ENCODE results near the gene ANXA6. TPM values are rescaled to one million over a fixed set of nuclear protein-coding genes. Genes with fewer than 3 reads are reported as not detected.

The ANXA6 gene
- total and polyA plus RNA-seq, 2 donors (not counting 1 experiment from before 2014, with no cell fraction given): 136 to 300 TPM

DNA sequence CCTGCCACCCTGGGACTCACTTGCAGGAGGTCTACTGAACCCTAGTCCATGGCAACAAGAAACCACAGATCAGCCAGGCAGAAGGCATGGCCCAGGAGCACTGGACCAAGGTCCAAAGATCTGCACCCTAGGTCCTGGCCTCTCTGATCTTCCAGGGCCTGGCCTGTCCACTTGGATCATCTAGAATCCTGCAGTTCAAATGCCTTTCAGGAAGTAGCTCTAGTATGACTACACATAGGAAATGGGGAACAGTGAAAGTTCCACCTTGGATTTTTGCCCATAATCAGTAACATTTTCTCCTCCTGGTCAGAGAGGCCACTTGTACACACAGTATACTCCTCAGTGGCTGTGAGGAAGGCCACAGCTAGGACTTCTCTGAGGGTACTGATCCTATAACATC, 11.5 kb downstream of the ANXA6 start:
- Histone ChIP-seq H3K27me3 (replicated peaks in 1 of 4; ENCODE audit: control extremely low read depth in 1 of 4, control insufficient read depth in 3 of 4, insufficient read depth in 4 of 4, low read length in 3 of 4) (no peaks in the 10 kb centered on the region), H3K4me1 (ENCODE audit: control insufficient read depth in 2 of 2, insufficient read depth in 2 of 2, low read length in 2 of 2) (peaks cover 100% of the 10 kb centered on the region in 2 donors), H3K27ac (ENCODE audit: low read length in 2 of 2) (peak overlapping the region; percentile 36 to 91), H3K4me3 (ENCODE audit: control extremely low read depth in 1 of 5, extremely low read depth in 1 of 5, insufficient read depth in 1 of 5, low read depth in 2 of 5, low read length in 4 of 5) (no peak overlapping the region), H3K79me2 (ENCODE audit: control insufficient read depth, insufficient read depth, low read length) (peaks cover 100% of the 10 kb centered on the region), H4K20me1 (ENCODE audit: control insufficient read depth, insufficient read depth, low read length, poor library complexity, severe bottlenecking) (peaks cover 40% of the 10 kb centered on the region), H2AFZ (ENCODE audit: insufficient read depth, low read depth, low read length, poor library complexity, severe bottlenecking) (no peak overlapping the region), H3K9me3 (ENCODE audit: control extremely low read depth in 1 of 3, control insufficient read depth in 2 of 3, insufficient read depth in 1 of 3, low read length in 2 of 3) (no peaks in the 10 kb centered on the region), H3K9ac (ENCODE audit: low read length) (no peak overlapping the region), H3K4me2 (replicated peaks; ENCODE audit: low read depth, low read length, poor library complexity, severe bottlenecking) (peak overlapping the region; percentile 86), H3K36me3 (replicated peaks in 1 of 2; ENCODE audit: control extremely low read depth in 1 of 2, control insufficient read depth in 1 of 2, extremely low read depth in 1 of 2, insufficient read depth in 2 of 2, low read length in 1 of 2) (peaks cover 3 to 81% of the 10 kb centered on the region in 2 experiments)
- DNase-seq: no peak
- Mint-ChIP-seq H3K27ac (peak overlapping the region; percentile 91), H3K9me3 (ENCODE audit: insufficient read depth) (no peaks in the 10 kb centered on the region), H3K27me3 (no peaks in the 10 kb centered on the region), H3K4me1 (peaks cover 97% of the 10 kb centered on the region), H3K4me3 (peak overlapping the region; percentile 57)
- POLR2A ChIA-PET: interaction anchor here (0.6 to 1.1 kb wide), 2 partner anchors 10 to 22 kb away, joined by 3 read pairs; no protein-coding TSS in a partner anchor
- intact Hi-C loops (cut with micrococcal nuclease): no loop called here
- TF ChIP-seq, protein P1, sequence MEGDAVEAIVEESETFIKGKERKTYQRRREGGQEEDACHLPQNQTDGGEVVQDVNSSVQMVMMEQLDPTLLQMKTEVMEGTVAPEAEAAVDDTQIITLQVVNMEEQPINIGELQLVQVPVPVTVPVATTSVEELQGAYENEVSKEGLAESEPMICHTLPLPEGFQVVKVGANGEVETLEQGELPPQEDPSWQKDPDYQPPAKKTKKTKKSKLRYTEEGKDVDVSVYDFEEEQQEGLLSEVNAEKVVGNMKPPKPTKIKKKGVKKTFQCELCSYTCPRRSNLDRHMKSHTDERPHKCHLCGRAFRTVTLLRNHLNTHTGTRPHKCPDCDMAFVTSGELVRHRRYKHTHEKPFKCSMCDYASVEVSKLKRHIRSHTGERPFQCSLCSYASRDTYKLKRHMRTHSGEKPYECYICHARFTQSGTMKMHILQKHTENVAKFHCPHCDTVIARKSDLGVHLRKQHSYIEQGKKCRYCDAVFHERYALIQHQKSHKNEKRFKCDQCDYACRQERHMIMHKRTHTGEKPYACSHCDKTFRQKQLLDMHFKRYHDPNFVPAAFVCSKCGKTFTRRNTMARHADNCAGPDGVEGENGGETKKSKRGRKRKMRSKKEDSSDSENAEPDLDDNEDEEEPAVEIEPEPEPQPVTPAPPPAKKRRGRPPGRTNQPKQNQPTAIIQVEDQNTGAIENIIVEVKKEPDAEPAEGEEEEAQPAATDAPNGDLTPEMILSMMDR (IDR thresholded peaks at IDR 0.05): no peak
- CTCF ChIA-PET: interaction anchor here (1.9 to 48.0 kb wide), 4 partner anchors 5 to 95 kb away, joined by 5 to 1701 read pairs (median 870); partner anchors contain the start of gene ANXA6
- no peak for ATAC-seq (ENCODE audit: low read depth)

DNA sequence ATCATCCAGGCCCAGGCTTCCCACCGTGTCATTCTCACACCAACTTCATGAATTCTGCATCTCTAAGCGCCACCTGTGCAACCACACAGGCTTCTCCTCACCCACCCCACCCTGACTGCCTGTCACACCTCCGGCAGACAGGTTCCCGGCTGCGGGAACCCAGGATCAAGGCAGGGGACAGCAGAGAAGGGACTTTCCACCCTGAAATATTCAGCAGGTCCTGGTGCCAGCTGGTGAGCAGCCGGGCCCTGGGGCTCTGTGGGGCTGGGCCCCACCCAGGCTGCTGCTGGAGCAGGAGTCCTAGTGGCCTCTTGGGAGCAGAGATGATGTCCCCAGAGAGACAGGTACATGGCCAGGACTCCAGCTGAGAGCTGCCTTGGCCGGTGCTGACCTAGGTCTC, 12.7 kb downstream of the ANXA6 start:
- Histone ChIP-seq H3K4me1 (ENCODE audit: control insufficient read depth in 2 of 2, insufficient read depth in 2 of 2, low read length in 2 of 2) (peaks cover 97 to 100% of the 10 kb centered on the region in 2 donors), H3K4me2 (replicated peaks; ENCODE audit: low read depth, low read length, poor library complexity, severe bottlenecking) (peak overlapping the region; percentile 86), H3K79me2 (ENCODE audit: control insufficient read depth, insufficient read depth, low read length) (peaks cover 98% of the 10 kb centered on the region), H3K9me3 (ENCODE audit: control extremely low read depth in 1 of 3, control insufficient read depth in 2 of 3, insufficient read depth in 1 of 3, low read length in 2 of 3) (no peaks in the 10 kb centered on the region), H3K9ac (ENCODE audit: low read length) (peak overlapping the region; percentile 23), H3K27ac (ENCODE audit: low read length in 2 of 2) (peak overlapping the region; percentile 79 to 91), H3K27me3 (replicated peaks in 1 of 4; ENCODE audit: control extremely low read depth in 1 of 4, control insufficient read depth in 3 of 4, insufficient read depth in 4 of 4, low read length in 3 of 4) (no peaks in the 10 kb centered on the region), H3K4me3 (ENCODE audit: control extremely low read depth in 1 of 5, extremely low read depth in 1 of 5, insufficient read depth in 1 of 5, low read depth in 2 of 5, low read length in 4 of 5) (no peak overlapping the region), H3K36me3 (replicated peaks in 1 of 2; ENCODE audit: control extremely low read depth in 1 of 2, control insufficient read depth in 1 of 2, extremely low read depth in 1 of 2, insufficient read depth in 2 of 2, low read length in 1 of 2) (peaks cover 3 to 81% of the 10 kb centered on the region in 2 experiments), H4K20me1 (ENCODE audit: control insufficient read depth, insufficient read depth, low read length, poor library complexity, severe bottlenecking) (peaks cover 34% of the 10 kb centered on the region), H2AFZ (ENCODE audit: insufficient read depth, low read depth, low read length, poor library complexity, severe bottlenecking) (no peak overlapping the region)
- Mint-ChIP-seq H3K27ac (peak overlapping the region; percentile 91), H3K4me1 (peaks cover 91% of the 10 kb centered on the region), H3K27me3 (no peaks in the 10 kb centered on the region), H3K4me3 (peak overlapping the region; percentile 39), H3K9me3 (ENCODE audit: insufficient read depth) (no peaks in the 10 kb centered on the region)
- POLR2A ChIA-PET: interaction anchor here (0.6 to 0.9 kb wide), 2 partner anchors 12 to 20 kb away, joined by 3 to 4 read pairs; partner anchors contain the start of gene ANXA6
- TF ChIP-seq, protein P1 (IDR thresholded peaks at IDR 0.05): no peak
- no peak for TF ChIP-seq EZH2 (IDR thresholded peaks at IDR 0.05; ENCODE audit: borderline replicate concordance, insufficient read depth, low read depth, low read length, poor library complexity, severe bottlenecking)
- no peak for DNase-seq
- WGBS (ENCODE audit: insufficient coverage): 74% methylated on average over 7 of the region's 7 CpGs
- CTCF ChIA-PET: interaction anchor here (1.9 to 48.0 kb wide), 4 partner anchors 6 to 94 kb away, joined by 5 to 1701 read pairs (median 870); partner anchors contain the start of gene ANXA6
- no peak for ATAC-seq (ENCODE audit: low read depth)
- intact Hi-C loops (cut with micrococcal nuclease): no loop called here

All from B cell (primary cell).